Measurements from ENCODE around the gene TMEM150A. TPM values are rescaled to one million over a fixed set of nuclear protein-coding genes. Genes with fewer than 3 reads are reported as not detected.

The TMEM150A gene
- total RNA-seq, 1 donor from 2014 or later: 15.0 TPM

DNA sequence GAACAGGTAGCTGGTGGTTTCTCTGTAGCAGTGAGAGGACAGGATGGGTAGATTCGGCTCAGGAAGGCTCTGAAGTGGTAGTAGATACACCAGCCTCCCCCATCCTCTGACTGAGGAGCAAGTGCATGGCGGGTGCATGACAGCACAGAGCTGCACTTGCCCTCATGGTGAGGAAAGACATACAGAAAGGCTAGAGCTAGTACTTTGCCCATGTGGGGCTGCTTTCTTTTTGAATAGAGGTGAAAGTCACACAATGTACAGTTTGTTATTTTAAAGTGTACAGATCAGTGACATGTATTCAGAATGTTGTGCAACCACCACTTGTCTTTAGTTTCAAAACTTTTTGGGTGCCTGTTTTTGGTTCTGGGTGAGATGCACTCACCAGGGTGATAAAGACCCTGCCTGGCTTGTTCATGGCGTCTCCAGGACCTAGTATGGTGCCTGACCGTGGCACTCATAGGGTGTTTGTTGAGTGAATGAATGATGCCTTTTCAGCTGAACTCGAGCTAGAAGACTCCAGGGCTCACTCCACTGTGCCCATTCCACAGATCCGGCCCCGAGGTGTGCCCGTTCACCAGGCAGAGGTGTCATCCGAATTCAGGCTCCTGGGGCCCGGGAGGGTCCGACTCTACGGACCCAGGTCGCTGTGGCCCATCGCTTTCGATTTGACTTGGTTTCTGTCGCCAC is 18.7 kb downstream of the TMEM150A start:
- intact Hi-C loops (cut with micrococcal nuclease): loop anchor here (1.0 kb wide), 2 partner anchors 11 to 64 kb away; partner anchors contain the start of gene RNF181
- no peaks in the 10 kb centered on the region for H3K9me3 Mint-ChIP-seq
- peak overlapping the region; percentile 82 for H3K4me3 Mint-ChIP-seq
- ChIA-PET CTCF (interaction anchor here (0.6 kb wide), 1 partner anchor 102 kb away, joined by 3 read pairs; no protein-coding TSS in a partner anchor), POLR2A (interaction anchor here (0.6 to 5.9 kb wide), 7 partner anchors 12 to 1238 kb away, joined by 3 to 59 read pairs (median 3); partner anchors contain the start of genes MAT2A, RNF181 and TGOLN2)
- ATAC-seq (ENCODE audit: low read depth): no peak
- TF ChIP-seq, protein P1, sequence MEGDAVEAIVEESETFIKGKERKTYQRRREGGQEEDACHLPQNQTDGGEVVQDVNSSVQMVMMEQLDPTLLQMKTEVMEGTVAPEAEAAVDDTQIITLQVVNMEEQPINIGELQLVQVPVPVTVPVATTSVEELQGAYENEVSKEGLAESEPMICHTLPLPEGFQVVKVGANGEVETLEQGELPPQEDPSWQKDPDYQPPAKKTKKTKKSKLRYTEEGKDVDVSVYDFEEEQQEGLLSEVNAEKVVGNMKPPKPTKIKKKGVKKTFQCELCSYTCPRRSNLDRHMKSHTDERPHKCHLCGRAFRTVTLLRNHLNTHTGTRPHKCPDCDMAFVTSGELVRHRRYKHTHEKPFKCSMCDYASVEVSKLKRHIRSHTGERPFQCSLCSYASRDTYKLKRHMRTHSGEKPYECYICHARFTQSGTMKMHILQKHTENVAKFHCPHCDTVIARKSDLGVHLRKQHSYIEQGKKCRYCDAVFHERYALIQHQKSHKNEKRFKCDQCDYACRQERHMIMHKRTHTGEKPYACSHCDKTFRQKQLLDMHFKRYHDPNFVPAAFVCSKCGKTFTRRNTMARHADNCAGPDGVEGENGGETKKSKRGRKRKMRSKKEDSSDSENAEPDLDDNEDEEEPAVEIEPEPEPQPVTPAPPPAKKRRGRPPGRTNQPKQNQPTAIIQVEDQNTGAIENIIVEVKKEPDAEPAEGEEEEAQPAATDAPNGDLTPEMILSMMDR (IDR thresholded peaks at IDR 0.05): no peak
- H3K4me1 Mint-ChIP-seq: peaks cover 59% of the 10 kb centered on the region
- no peak for DNase-seq
- no peaks in the 10 kb centered on the region for H3K27me3 Mint-ChIP-seq
- peaks cover 22% of the 10 kb centered on the region for H3K36me3 Mint-ChIP-seq (ENCODE audit: low read depth)
- H3K27ac Mint-ChIP-seq: peak overlapping the region; percentile 72

DNA sequence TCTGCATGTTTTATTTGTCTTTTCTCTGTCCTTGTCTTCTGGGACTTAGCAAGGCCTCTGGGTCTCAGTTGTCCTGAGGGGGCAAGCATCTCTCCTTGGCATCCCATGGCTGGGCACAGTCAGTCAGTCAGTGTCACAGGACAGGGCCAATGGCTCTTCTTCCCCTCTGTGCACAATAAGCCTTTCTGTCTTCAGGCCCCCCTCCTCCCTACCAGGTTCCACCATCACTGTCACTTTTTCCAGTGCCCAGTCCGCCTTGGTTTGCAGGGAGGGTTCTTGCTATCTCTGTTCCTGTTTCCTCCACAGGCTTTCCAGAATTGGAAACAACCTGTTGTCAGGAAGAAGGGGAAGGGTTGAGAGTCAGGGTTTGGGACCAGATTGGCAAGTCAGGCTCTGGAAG is 20.0 kb downstream of the TMEM150A start:
- H3K27me3 Mint-ChIP-seq: no peaks in the 10 kb centered on the region
- POLR2A ChIA-PET: interaction anchor here (5.9 kb wide), 1 partner anchor 13 kb away, joined by 59 read pairs; the partner anchor contains the start of gene RNF181

GRCh38 chr2:85580206-85580605 is 22.3 kb downstream of the TMEM150A start:
- H3K4me3 Mint-ChIP-seq: no peak overlapping the region
- intact Hi-C loops (cut with micrococcal nuclease): no loop called here
- H3K36me3 Mint-ChIP-seq (ENCODE audit: low read depth): peaks cover 27% of the 10 kb centered on the region
- no peaks in the 10 kb centered on the region for H3K9me3 Mint-ChIP-seq
- peak overlapping the region; percentile 41 for H3K27ac Mint-ChIP-seq
- ATAC-seq (ENCODE audit: low read depth): no peak
- peaks cover 52% of the 10 kb centered on the region for H3K4me1 Mint-ChIP-seq
- ChIA-PET CTCF (no interaction called here), POLR2A (interaction anchor here (0.6 to 4.9 kb wide), 5 partner anchors 8 to 253 kb away, joined by 3 to 45 read pairs (median 6); partner anchors contain the start of genes MAT2A, RNF181 and TGOLN2)
- DNase-seq: no peak
- no peaks in the 10 kb centered on the region for H3K27me3 Mint-ChIP-seq
- TF ChIP-seq, protein P1 (IDR thresholded peaks at IDR 0.05): no peak

More for the DNA sequence above, 20.0 kb downstream of the TMEM150A start:
- intact Hi-C loops (cut with micrococcal nuclease): no loop called here
- Mint-ChIP-seq H3K27ac (no peak overlapping the region), H3K9me3 (no peaks in the 10 kb centered on the region), H3K36me3 (ENCODE audit: low read depth) (peaks cover 25% of the 10 kb centered on the region), H3K4me1 (peaks cover 60% of the 10 kb centered on the region), H3K4me3 (no peak overlapping the region)
- no peak for ATAC-seq (ENCODE audit: low read depth)
- DNase-seq: no peak
- CTCF ChIA-PET: no interaction called here
- TF ChIP-seq, protein P1 (IDR thresholded peaks at IDR 0.05): no peak

- intact Hi-C loops (cut with micrococcal nuclease): no loop called here
Observed at GRCh38 chr2:85579266-85579935, 23.1 kb downstream of the TMEM150A start.

More at GRCh38 chr2:85579266-85579935, 23.1 kb downstream of the TMEM150A start:
- no peaks in the 10 kb centered on the region for H3K27me3 Mint-ChIP-seq
- POLR2A ChIA-PET: interaction anchor here (0.8 to 4.9 kb wide), 8 partner anchors 9 to 252 kb away, joined by 4 to 45 read pairs (median 6); partner anchors contain the start of genes ELMOD3, MAT2A, RETSAT and RNF181
- H3K36me3 Mint-ChIP-seq (ENCODE audit: low read depth): peaks cover 27% of the 10 kb centered on the region
- H3K9me3 Mint-ChIP-seq: no peaks in the 10 kb centered on the region
- CTCF ChIA-PET: no interaction called here
- DNase-seq (no peak), ATAC-seq (ENCODE audit: low read depth) (no peak)
- H3K4me3 Mint-ChIP-seq: peak overlapping the region; percentile 94
- H3K27ac Mint-ChIP-seq: peak overlapping the region; percentile 93
- TF ChIP-seq, protein P1 (IDR thresholded peaks at IDR 0.05): no peak
- peaks cover 45% of the 10 kb centered on the region for H3K4me1 Mint-ChIP-seq
